H1 (cell line): ENCODE results near the gene NEURL1. TPM values are rescaled to one million over a fixed set of nuclear protein-coding genes. Genes with fewer than 3 reads are reported as not detected.

ENCODE experiments used
- ASH2L ChIP-seq: fragments of 200-600, 300-600 bp; sonication (generic); IDR thresholded peaks from one replicate; pipeline ENCODE4 v1.7.1; 2017; ENCODE audit warnings: low read length
- BRCA1 ChIP-seq: IDR thresholded peaks from 2 replicates; pipeline ENCODE4 v1.6.1; 2012; ENCODE audit warnings: low read depth, low read length, improper control_type of control experiment
- CBX5 ChIP-seq: fragments of 300-800, 300-1000 bp; sonication (generic); IDR thresholded peaks from 2 replicates; pipeline ENCODE4 v1.7.1; 2016; ENCODE audit warnings: antibody characterized with exemption, low read length, low read depth
- CEBPB ChIP-seq: IDR thresholded peaks from 2 replicates; pipeline ENCODE4 v1.6.1; 2012; ENCODE audit warnings: low read depth, low read length
- EZH2 ChIP-seq: fragments of 200-600 bp; sonication (generic); IDR thresholded peaks from 2 replicates; pipeline ENCODE4 v1.7.1; 2012; ENCODE audit warnings: low read depth, mild to moderate bottlenecking, moderate library complexity, low read length, inconsistent platforms; ENCODE audit not compliant: severe bottlenecking
- GTF2F1 ChIP-seq: IDR thresholded peaks from 2 replicates; pipeline ENCODE4 v1.6.1; 2012; ENCODE audit warnings: low read depth, low read length, improper control_type of control experiment, borderline replicate concordance
- JUND ChIP-seq: IDR thresholded peaks from 2 replicates; pipeline ENCODE4 v1.6.1; 2011; ENCODE audit warnings: mild to moderate bottlenecking, improper control_type of control experiment, low read length
- KDM4A ChIP-seq: IDR thresholded peaks from one replicate; pipeline ENCODE4 v1.7.1; 2012; ENCODE audit warnings: low read depth, mild to moderate bottlenecking, moderate library complexity, low read length, inconsistent platforms; ENCODE audit not compliant: severe bottlenecking
- NANOG ChIP-seq: IDR thresholded peaks from 2 replicates; pipeline ENCODE4 v1.6.1; 2011; ENCODE audit warnings: low read length, low read depth, mild to moderate bottlenecking, inconsistent platforms; ENCODE audit not compliant: insufficient read depth, poor library complexity, severe bottlenecking
- POLR2AphosphoS5 ChIP-seq: IDR thresholded peaks from 2 replicates; pipeline ENCODE4 v1.6.1; 2011; ENCODE audit warnings: low read depth, low read length
- POU5F1 ChIP-seq: IDR thresholded peaks from 2 replicates; pipeline ENCODE4 v1.6.1; 2011; ENCODE audit warnings: low read depth, mild to moderate bottlenecking, low read length, moderate library complexity
- SIN3A ChIP-seq, 2 experiments: IDR thresholded peaks in 1 of 2; conservative IDR thresholded peaks in 1 of 2; 2 replicates each; pipeline ENCODE4 v1.6.1; 2011 to 2012; ENCODE audit warnings: low read length in 2 of 2, improper control_type of control experiment in 1 of 2, low read depth in 1 of 2, mild to moderate bottlenecking in 1 of 2
- TAF7 ChIP-seq: optimal IDR thresholded peaks from 2 replicates; pipeline ENCODE3; 2011; ENCODE audit warnings: low read depth, mild to moderate bottlenecking, inconsistent platforms, low read length, moderate library complexity, borderline replicate concordance
- TBP ChIP-seq: IDR thresholded peaks from 2 replicates; pipeline ENCODE4 v1.6.1; 2011; ENCODE audit warnings: low read depth, low read length, improper control_type of control experiment
- TEAD4 ChIP-seq: IDR thresholded peaks from 2 replicates; pipeline ENCODE4 v1.6.1; 2012; ENCODE audit warnings: low read depth, low read length, inconsistent platforms, mixed read lengths
- YY1 ChIP-seq: IDR thresholded peaks from 2 replicates; pipeline ENCODE4 v1.6.1; 2011; ENCODE audit warnings: low read depth, mild to moderate bottlenecking, low read length
- polyA plus RNA-seq, 7 experiments: library from polyadenylated mRNA; depleted of rRNA in 3 of 7; stranded (reverse) in 5 of 7; unstranded in 2 of 7; fragments of >200 nt in 5 of 7; fragments of 200-250 nt in 2 of 7; gene quantifications; 1 replicate in 5 of 7; 2 replicates in 1 of 7; 4 replicates in 1 of 7; pipeline versions ENCODE4 v1.2.1 to v1.2.3, GENCODE V29; 2011 to 2013; ENCODE audit warnings: missing spikeins in 2 of 7, mixed read lengths in 2 of 7
- total RNA-seq: library from RNA; stranded (reverse); fragmentation: NEBNext Ultra II Directional; extraction: Animal tissue kit (Norgen Biotek cat#: 25700); gene quantifications from 2 replicates; pipeline ENCODE4 v1.2.1, GENCODE V29; 2021

NEURL1 gene
- total and polyA plus RNA-seq, 2 of the 8 experiments (the other 6 are each of a cell fraction or from before 2014, with no cell fraction given): 0.54 to 0.58 TPM

DNA sequence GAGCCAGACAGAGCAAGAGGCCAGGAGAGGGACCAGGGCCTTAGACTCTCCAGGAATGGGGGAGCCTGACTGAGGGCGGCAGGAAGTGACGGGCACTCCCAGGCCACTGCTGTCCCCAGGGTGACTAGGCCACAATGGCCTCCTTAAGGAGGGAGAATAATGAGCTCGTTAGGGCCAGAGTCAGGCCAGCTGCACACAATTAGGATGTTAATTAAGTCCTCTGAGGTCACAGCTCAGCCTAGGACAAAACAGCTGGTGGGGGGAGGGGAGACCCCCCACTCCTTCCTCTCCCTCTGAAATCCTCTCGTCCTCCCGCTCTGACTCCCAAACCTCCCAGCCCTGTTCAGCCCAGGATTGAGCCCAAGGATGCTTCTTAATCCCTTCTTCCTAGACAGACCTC is 143.0 kb downstream of the NEURL1 start (continued):
- no peak for TF ChIP-seq SIN3A (conservative IDR thresholded peaks at IDR 0.05 in 1 of 2, IDR thresholded peaks at IDR 0.05 in 1 of 2; ENCODE audit: low read depth in 1 of 2, low read length in 2 of 2)
- no peak for TF ChIP-seq TEAD4
- no peak for TF ChIP-seq POU5F1
- TF ChIP-seq YY1: peak; percentile 40; the same call in 1 of the 2 replicates
- TF ChIP-seq KDM4A: no peak
- no peak for TF ChIP-seq BRCA1
- no peak for TF ChIP-seq GTF2F1
- TF ChIP-seq POLR2AphosphoS5: no peak
- no peak for TF ChIP-seq CBX5
- no peak for TF ChIP-seq EZH2
- TF ChIP-seq TBP: no peak
- no peak for TF ChIP-seq CEBPB
- TF ChIP-seq JUND: no peak
- TF ChIP-seq ASH2L: peak; percentile 30
- TF ChIP-seq NANOG: peak; percentile 3
- no peak for TF ChIP-seq TAF7
